HepG2 (cell line): ENCODE measurements around the gene DACT2. TPM values are rescaled to one million over a fixed set of nuclear protein-coding genes. Genes with fewer than 3 reads are reported as not detected.

Experiments
- ATAC-seq: fragments of 200-7000 bp; cut with Tn5 transposase; 3 replicates; pipeline ENCODE4 v1.9.1; 2020; ENCODE audit warnings: mild to moderate bottlenecking, moderate library complexity
- BruUV-seq: library from RNA; stranded (reverse); fragments of 400-500 nt; replicated peaks from 2 replicates; lab custom pipeline; 2021; lab: Mats Ljungman, UMichigan
- CTCF ChIA-PET: fragments of 300-600 bp; formaldehyde crosslinking; extraction: SDS; loops from one replicate; lab custom pipeline; 2021; ENCODE audit warnings: low total read pairs, inconsistent platforms, low intra/inter-chr PET ratio; lab: Yijun Ruan, JAX
- POLR2A ChIA-PET: fragments of 350-600 bp; sonication (Branson Sonifier 250); formaldehyde crosslinking; loops from one replicate; lab custom pipeline; 2020; ENCODE audit warnings: antibody characterized with exemption, inconsistent platforms; lab: Yijun Ruan, JAX
- DNase-seq: peaks from one replicate; pipeline ENCODE4 v3.0.0-alpha.2; 2015; ENCODE audit warnings: low spot score
- FAIRE-seq: peaks from 3 replicates; lab custom pipeline; 2011; peaks lifted over from hg19 to GRCh38; lab: Jason Lieb, UNC
- H2AFZ ChIP-seq: one replicate; pipeline ENCODE4 v1.6.1; 2011; ENCODE audit warnings: low read length, inconsistent platforms
- H3K27ac ChIP-seq: fragments of 300-600 bp; 3 replicates; pipeline ENCODE4 v1.8.0; 2011; ENCODE audit warnings: mixed run types, mild to moderate bottlenecking, mixed read lengths, low read length, inconsistent platforms; ENCODE audit not compliant: insufficient read depth; ENCODE audit errors: extremely low read length
- H3K27me3 ChIP-seq, 2 experiments: fragments of 200-600 bp in 1 of 2; 2 replicates in 1 of 2; 3 replicates in 1 of 2; pipeline versions ENCODE4 v1.6.0 to v1.8.0; 2011; ENCODE audit warnings: low read length in 2 of 2, mild to moderate bottlenecking in 2 of 2, moderate library complexity in 2 of 2, inconsistent platforms in 1 of 2; ENCODE audit not compliant: insufficient read depth in 2 of 2, control insufficient read depth in 1 of 2
- H3K36me3 ChIP-seq, 2 experiments: fragments of 200-600 bp in 1 of 2; replicated peaks in 1 of 2; 2 replicates in 1 of 2; 3 replicates in 1 of 2; pipeline versions ENCODE4 v1.5.1 to v1.8.0; 2011; ENCODE audit warnings: low read length in 2 of 2, inconsistent platforms in 1 of 2; ENCODE audit not compliant: insufficient read depth in 2 of 2, control insufficient read depth in 1 of 2
- H3K4me1 ChIP-seq: 2 replicates; pipeline ENCODE4 v1.5.1; 2012; ENCODE audit warnings: low read length, inconsistent platforms; ENCODE audit not compliant: insufficient read depth
- H3K4me2 ChIP-seq: 2 replicates; pipeline ENCODE4 v1.6.0; 2011; ENCODE audit warnings: low read depth, low read length, inconsistent platforms
- H3K4me3 ChIP-seq, 3 experiments: fragments of 200-600 bp in 1 of 3; sonication (generic), shearing (Covaris generic) in 1 of 3; replicated peaks in 1 of 3; 2 replicates each; pipeline ENCODE4 v1.5.1; 2011 to 2016; ENCODE audit warnings: low read length in 3 of 3, inconsistent platforms in 2 of 3, low read depth in 2 of 3, mild to moderate bottlenecking in 2 of 3, control low read depth in 1 of 3, mixed read lengths in 1 of 3; ENCODE audit not compliant: insufficient read depth in 1 of 3
- H3K79me2 ChIP-seq: one replicate; pipeline ENCODE4 v1.6.1; 2011; ENCODE audit warnings: low read length, inconsistent platforms; ENCODE audit not compliant: insufficient read depth
- H3K9ac ChIP-seq: 2 replicates; pipeline ENCODE4 v1.6.0; 2011; ENCODE audit warnings: mild to moderate bottlenecking, low read depth, low read length, inconsistent platforms; ENCODE audit not compliant: insufficient read depth
- H3K9me3 ChIP-seq: 2 replicates; pipeline ENCODE4 v1.5.1; 2012; ENCODE audit warnings: mild to moderate bottlenecking, low read length
- H4K20me1 ChIP-seq: 2 replicates; pipeline ENCODE4 v1.6.0; 2011; ENCODE audit warnings: inconsistent platforms, mild to moderate bottlenecking, low read length, moderate library complexity; ENCODE audit not compliant: insufficient read depth
- ELF3 ChIP-seq: IDR thresholded peaks from 2 replicates; pipeline ENCODE4 v1.6.1; 2016; ENCODE audit warnings: missing genetic modification reagents, missing compliant biosample characterization
- IRF9 ChIP-seq: sonication (generic); formaldehyde crosslinking; IDR thresholded peaks from 2 replicates; pipeline ENCODE4 v1.8.0; 2022; ENCODE audit warnings: missing genetic modification reagents, mild to moderate bottlenecking, borderline replicate concordance
- NFATC3 ChIP-seq: sonication (generic); formaldehyde crosslinking; IDR thresholded peaks from 2 replicates; pipeline ENCODE4 v1.5.1; 2020; ENCODE audit warnings: mild to moderate bottlenecking, missing genetic modification reagents
- ZBTB7B ChIP-seq: sonication (generic); formaldehyde crosslinking; IDR thresholded peaks from 2 replicates; pipeline ENCODE4 v1.4.0; 2020; ENCODE audit warnings: missing genetic modification reagents
- ZMYM4 ChIP-seq: sonication (generic); formaldehyde crosslinking; IDR thresholded peaks from 2 replicates; pipeline ENCODE4 v1.8.1; 2023; ENCODE audit warnings: mild to moderate bottlenecking, missing genetic modification reagents
- ZNF143 ChIP-seq: sonication (generic); formaldehyde crosslinking; IDR thresholded peaks from 2 replicates; pipeline ENCODE4 v1.4.0; 2020; ENCODE audit warnings: missing genetic modification reagents
- ZNF296 ChIP-seq: sonication (generic); formaldehyde crosslinking; conservative IDR thresholded peaks from 2 replicates; pipeline ENCODE4 v1.5.0; 2020; ENCODE audit warnings: mild to moderate bottlenecking, missing genetic modification reagents
- ZSCAN5A ChIP-seq: sonication (generic); formaldehyde crosslinking; IDR thresholded peaks from 2 replicates; pipeline ENCODE4 v1.8.0; 2022; ENCODE audit warnings: mild to moderate bottlenecking, missing genetic modification reagents, borderline replicate concordance
- ZSCAN9 ChIP-seq: IDR thresholded peaks from 2 replicates; pipeline ENCODE4 v1.6.1; 2016; ENCODE audit warnings: borderline replicate concordance
- WGBS: methylation state at CpG from one replicate; pipeline ENCODE4 v1.1.6; 2017; ENCODE audit warnings: low lambda C conversion rate; 5-methylcytosine and 5-hydroxymethylcytosine counted together
- in situ Hi-C: cut with HindIII; loops from 2 replicates; pipeline ENCODE4 v1.10.0; 2017; ENCODE audit warnings: low pct_unique_long_range_greater_than_20kb; ENCODE audit not compliant: extremely low pct_ligation_motif_present
- intact Hi-C: fragments of 100-400 bp; cut with micrococcal nuclease; formaldehyde crosslinking; loops from one replicate; pipeline ENCODE4 v1.10.0; 2022; ENCODE audit not compliant: unreplicated experiment
- polyA plus RNA-seq, 8 experiments: library from polyadenylated mRNA; depleted of rRNA in 3 of 8; stranded (reverse) in 7 of 8; unstranded in 1 of 8; fragments of >200 nt; fragmentation: Illumina TruSeq in 4 of 8; extraction: Trizol in 4 of 8; gene quantifications; 2 replicates each; pipeline versions ENCODE4 v1.2.1 to v1.2.3, GENCODE V29; 2011 to 2016; ENCODE audit warnings: low read depth in 4 of 8, missing spikeins in 1 of 8, mixed read lengths in 1 of 8; ENCODE audit not compliant: insufficient read depth in 1 of 8
- total RNA-seq, 5 experiments: library from RNA; depleted of rRNA; stranded (reverse); fragments of >200 nt; fragmentation: Illumina TruSeq; extraction: Trizol; gene quantifications; 2 replicates each; pipeline ENCODE4 v1.2.3, GENCODE V29; 2016; ENCODE audit warnings: low read depth in 1 of 5

DACT2 gene
- total and polyA plus RNA-seq, 2 of the 13 experiments (the other 11 are each of a cell fraction or from before 2014, with no cell fraction given): 0.15 TPM; not detected in 1

GRCh38 chr6:168292826-168293225 is 26.8 kb downstream of the DACT2 start:
- TF ChIP-seq ZSCAN9 (CRISPR knock-in tag) (no peak), ZSCAN5A (CRISPR knock-in tag) (no peak), ZNF143 (no peak), ZBTB7B (no peak), ZMYM4 (no peak), ELF3 (no peak), IRF9 (CRISPR knock-in tag) (no peak), ZNF296 (CRISPR knock-in tag) (no peak), NFATC3 (no peak)
- no peak overlapping the region for H3K4me2 ChIP-seq
- no peaks in the 10 kb centered on the region for H3K79me2 ChIP-seq
- H3K4me1 ChIP-seq: peaks cover 13% of the 10 kb centered on the region
- ChIA-PET POLR2A (no interaction called here), CTCF (no interaction called here)
- H3K9ac ChIP-seq: no peak overlapping the region
- no peak overlapping the region for H3K27ac ChIP-seq
- H3K4me3 ChIP-seq: no peak overlapping the region
- H3K9me3 ChIP-seq: no peaks in the 10 kb centered on the region
- DNase-seq (no peak), FAIRE-seq (no peak), ATAC-seq (no peak)
- no peaks in the 10 kb centered on the region for H4K20me1 ChIP-seq
- H2AFZ ChIP-seq: no peak overlapping the region
- 58% methylated on average over 4 of the region's 4 CpGs for WGBS
- no TSS peak for BruUV-seq
- H3K27me3 ChIP-seq: no peaks in the 10 kb centered on the region; a peak in 1 of 5 replicates
- H3K36me3 ChIP-seq: no peaks in the 10 kb centered on the region
- in situ Hi-C loops (no loop called here), intact Hi-C loops (no loop called here)
